CD8-positive, alpha-beta memory T cell (primary cell): Measurements from ENCODE around the gene HS3ST5. TPM values are rescaled to one million over a fixed set of nuclear protein-coding genes. Genes with fewer than 3 reads are reported as not detected.

Experiments
- CTCF ChIA-PET: fragments of 350-600 bp; sonication (Branson Sonifier 250); formaldehyde crosslinking; loops from one replicate; lab custom pipeline; 2021; ENCODE audit warnings: antibody characterized with exemption; lab: Charles Lee
- POLR2A ChIA-PET: fragments of 350-600 bp; sonication (Branson Sonifier 250); formaldehyde crosslinking; loops from one replicate; lab custom pipeline; 2021; ENCODE audit warnings: antibody characterized with exemption; lab: Charles Lee
- DNase-seq, 5 donors: peaks; one replicate each; pipeline versions ENCODE4 v3.0.0 to v3.0.0-alpha.2; 2020 to 2022; ENCODE audit warnings: mixed read lengths in 1 of 5
- H3K27ac ChIP-seq: one replicate; pipeline ENCODE4 v1.7.0; 2013; ENCODE audit warnings: low read depth, mild to moderate bottlenecking, low read length, moderate library complexity
- H3K27me3 ChIP-seq: 2 replicates; pipeline ENCODE4 v1.7.0; 2013; ENCODE audit warnings: low read length, mild to moderate bottlenecking; ENCODE audit not compliant: insufficient read depth, poor library complexity, severe bottlenecking
- H3K36me3 ChIP-seq: 2 replicates; pipeline ENCODE4 v1.7.0; 2013; ENCODE audit warnings: mild to moderate bottlenecking, low read length, moderate library complexity; ENCODE audit not compliant: insufficient read depth
- H3K4me1 ChIP-seq: 2 replicates; pipeline ENCODE4 v1.7.0; 2013; ENCODE audit warnings: mild to moderate bottlenecking, low read length, moderate library complexity; ENCODE audit not compliant: insufficient read depth
- H3K4me3 ChIP-seq: 2 replicates; pipeline ENCODE4 v1.7.0; 2013; ENCODE audit warnings: mild to moderate bottlenecking, low read length
- H3K9me3 ChIP-seq: 2 replicates; pipeline ENCODE4 v1.7.0; 2013; ENCODE audit warnings: mild to moderate bottlenecking, low read length
- H3K27ac Mint-ChIP-seq, 8 donors: one replicate each; pipeline ENCODE4 v1.8.0; 2020 to 2021; ENCODE audit warnings: mixed read lengths in 8 of 8, mild to moderate bottlenecking in 6 of 8, inconsistent platforms in 3 of 8, moderate library complexity in 3 of 8
- H3K27me3 Mint-ChIP-seq, 2 donors: one replicate each; pipeline ENCODE4 v1.8.0; 2020 to 2021; ENCODE audit warnings: mixed read lengths in 2 of 2, mild to moderate bottlenecking in 1 of 2, moderate library complexity in 1 of 2
- H3K36me3 Mint-ChIP-seq, 3 donors: one replicate each; pipeline ENCODE4 v1.8.0; 2020 to 2021; ENCODE audit warnings: mixed read lengths in 3 of 3, inconsistent platforms in 1 of 3, mild to moderate bottlenecking in 1 of 3
- H3K4me1 Mint-ChIP-seq, 3 donors: one replicate each; pipeline ENCODE4 v1.8.0; 2020 to 2021; ENCODE audit warnings: mixed read lengths in 3 of 3, inconsistent platforms in 1 of 3, mild to moderate bottlenecking in 1 of 3
- H3K4me3 Mint-ChIP-seq, 7 donors: one replicate each; pipeline ENCODE4 v1.8.0; 2020 to 2021; ENCODE audit warnings: mixed read lengths in 7 of 7, mild to moderate bottlenecking in 6 of 7, moderate library complexity in 4 of 7, inconsistent platforms in 2 of 7
- H3K9me3 Mint-ChIP-seq, 5 donors: one replicate each; pipeline ENCODE4 v1.8.0; 2020 to 2022; ENCODE audit warnings: mixed read lengths in 5 of 5, mild to moderate bottlenecking in 3 of 5, moderate library complexity in 2 of 5, inconsistent platforms in 1 of 5
- polyA plus RNA-seq: library from polyadenylated mRNA; unstranded; fragments of 300-500 nt; fragmentation: Illumina TruSeq; gene quantifications from one replicate; pipeline ENCODE4 v1.2.3, GENCODE V29; 2021
- total RNA-seq, 2 experiments: library from RNA; stranded (reverse); gene quantifications; one replicate each; pipeline ENCODE4 v1.2.3, GENCODE V29; 2021

The HS3ST5 gene
- total and polyA plus RNA-seq, 3 experiments from 2014 or later = not detected

- H3K36me3 Mint-ChIP-seq = no peaks in the 10 kb centered on the region
- H3K4me1 ChIP-seq = no peaks in the 10 kb centered on the region
- H3K27me3 Mint-ChIP-seq = no peaks in the 10 kb centered on the region
- H3K27ac ChIP-seq = no peak overlapping the region
- H3K27ac Mint-ChIP-seq = no peak overlapping the region
- H3K9me3 ChIP-seq = no peaks in the 10 kb centered on the region
- no peak for DNase-seq
- peaks cover 0 to 2% (median 0%) of the 10 kb centered on the region in 5 donors for H3K9me3 Mint-ChIP-seq
- POLR2A ChIA-PET = no interaction called here
- no peak overlapping the region for H3K4me3 Mint-ChIP-seq
- CTCF ChIA-PET = no interaction called here
- H3K27me3 ChIP-seq = no peaks in the 10 kb centered on the region
- H3K4me3 ChIP-seq = no peak overlapping the region
- H3K36me3 ChIP-seq = no peaks in the 10 kb centered on the region
- H3K4me1 Mint-ChIP-seq = no peaks in the 10 kb centered on the region
Observed at GRCh38 chr6:114172576-114173260, 170.1 kb downstream of the HS3ST5 start.

GRCh38 chr6:114171473-114171872, 171.3 kb downstream of the HS3ST5 start:
- H3K4me3 ChIP-seq = no peak overlapping the region
- no peaks in the 10 kb centered on the region for H3K36me3 ChIP-seq
- H3K4me1 Mint-ChIP-seq = no peaks in the 10 kb centered on the region
- H3K27me3 ChIP-seq = no peaks in the 10 kb centered on the region
- H3K27ac ChIP-seq = no peak overlapping the region
- no peak overlapping the region for H3K4me3 Mint-ChIP-seq
- H3K4me1 ChIP-seq = no peaks in the 10 kb centered on the region
- H3K9me3 Mint-ChIP-seq = peaks cover 0 to 2% (median 0%) of the 10 kb centered on the region in 5 donors
- H3K27ac Mint-ChIP-seq = no peak overlapping the region
- DNase-seq = no peak
- no peaks in the 10 kb centered on the region for H3K27me3 Mint-ChIP-seq
- ChIA-PET POLR2A (no interaction called here), CTCF (no interaction called here)
- H3K9me3 ChIP-seq = no peaks in the 10 kb centered on the region
- no peaks in the 10 kb centered on the region for H3K36me3 Mint-ChIP-seq

GRCh38 chr6:114170958-114171387, 171.8 kb downstream of the HS3ST5 start:
- POLR2A ChIA-PET = no interaction called here
- Mint-ChIP-seq H3K36me3 (no peaks in the 10 kb centered on the region), H3K27me3 (no peaks in the 10 kb centered on the region), H3K4me3 (no peak overlapping the region), H3K4me1 (no peaks in the 10 kb centered on the region), H3K27ac (no peak overlapping the region), H3K9me3 (peaks cover 0 to 2% (median 0%) of the 10 kb centered on the region in 5 donors)
- Histone ChIP-seq H3K27me3 (no peaks in the 10 kb centered on the region), H3K4me1 (no peaks in the 10 kb centered on the region), H3K36me3 (no peaks in the 10 kb centered on the region), H3K4me3 (no peak overlapping the region), H3K9me3 (no peaks in the 10 kb centered on the region), H3K27ac (no peak overlapping the region)
- no peak for DNase-seq
- CTCF ChIA-PET = no interaction called here

GRCh38 chr6:114170372-114170771, 172.5 kb downstream of the HS3ST5 start:
- H3K36me3 ChIP-seq = no peaks in the 10 kb centered on the region

GRCh38 chr6:114169763-114170162, 173.1 kb downstream of the HS3ST5 start:
- no peak overlapping the region for H3K4me3 ChIP-seq
- H3K27ac ChIP-seq = no peak overlapping the region
- no peaks in the 10 kb centered on the region for H3K4me1 Mint-ChIP-seq
- no peak for DNase-seq
- H3K9me3 ChIP-seq = no peaks in the 10 kb centered on the region
- H3K27ac Mint-ChIP-seq = no peak overlapping the region
- H3K4me3 Mint-ChIP-seq = no peak overlapping the region
- H3K4me1 ChIP-seq = no peaks in the 10 kb centered on the region
- no peaks in the 10 kb centered on the region for H3K27me3 ChIP-seq
- no peaks in the 10 kb centered on the region for H3K36me3 ChIP-seq
- H3K36me3 Mint-ChIP-seq = no peaks in the 10 kb centered on the region
- CTCF ChIA-PET = no interaction called here
- no peaks in the 10 kb centered on the region for H3K27me3 Mint-ChIP-seq
- POLR2A ChIA-PET = no interaction called here
- H3K9me3 Mint-ChIP-seq = peaks cover 0 to 2% (median 0%) of the 10 kb centered on the region in 5 donors

More at GRCh38 chr6:114170372-114170771, 172.5 kb downstream of the HS3ST5 start:
- POLR2A ChIA-PET = no interaction called here
- H3K36me3 Mint-ChIP-seq = no peaks in the 10 kb centered on the region
- Histone ChIP-seq H3K4me1 (no peaks in the 10 kb centered on the region), H3K27me3 (no peaks in the 10 kb centered on the region), H3K27ac (no peak overlapping the region), H3K4me3 (no peak overlapping the region), H3K9me3 (no peaks in the 10 kb centered on the region)
- no peak overlapping the region for H3K27ac Mint-ChIP-seq
- H3K27me3 Mint-ChIP-seq = no peaks in the 10 kb centered on the region
- peaks cover 0 to 2% (median 0%) of the 10 kb centered on the region in 5 donors for H3K9me3 Mint-ChIP-seq
- CTCF ChIA-PET = no interaction called here
- no peak overlapping the region for H3K4me3 Mint-ChIP-seq
- no peaks in the 10 kb centered on the region for H3K4me1 Mint-ChIP-seq
- no peak for DNase-seq

- H3K36me3 Mint-ChIP-seq = no peaks in the 10 kb centered on the region
- POLR2A ChIA-PET = no interaction called here
- H3K4me3 Mint-ChIP-seq = no peak overlapping the region
- CTCF ChIA-PET = no interaction called here
- no peaks in the 10 kb centered on the region for H3K27me3 Mint-ChIP-seq
- H3K9me3 Mint-ChIP-seq = no peaks in the 10 kb centered on the region
- no peaks in the 10 kb centered on the region for H3K9me3 ChIP-seq
- no peaks in the 10 kb centered on the region for H3K4me1 ChIP-seq
- no peaks in the 10 kb centered on the region for H3K4me1 Mint-ChIP-seq
- no peaks in the 10 kb centered on the region for H3K27me3 ChIP-seq
- DNase-seq = no peak
- H3K36me3 ChIP-seq = no peaks in the 10 kb centered on the region
- H3K27ac ChIP-seq = no peak overlapping the region
- no peak overlapping the region for H3K27ac Mint-ChIP-seq
- no peak overlapping the region for H3K4me3 ChIP-seq
Observed at GRCh38 chr6:114167583-114168576, 174.9 kb downstream of the HS3ST5 start.

- Histone ChIP-seq H3K9me3 (no peaks in the 10 kb centered on the region), H3K4me3 (no peak overlapping the region), H3K27me3 (no peaks in the 10 kb centered on the region), H3K27ac (no peak overlapping the region), H3K36me3 (no peaks in the 10 kb centered on the region), H3K4me1 (no peaks in the 10 kb centered on the region)
- H3K9me3 Mint-ChIP-seq = no peaks in the 10 kb centered on the region
- H3K27me3 Mint-ChIP-seq = no peaks in the 10 kb centered on the region
- no peak overlapping the region for H3K27ac Mint-ChIP-seq
- no peak overlapping the region for H3K4me3 Mint-ChIP-seq
- CTCF ChIA-PET = no interaction called here
- H3K36me3 Mint-ChIP-seq = no peaks in the 10 kb centered on the region
- no peak for DNase-seq
- no peaks in the 10 kb centered on the region for H3K4me1 Mint-ChIP-seq
- POLR2A ChIA-PET = no interaction called here
Observed at GRCh38 chr6:114164207-114164606, 178.6 kb downstream of the HS3ST5 start.

- Histone ChIP-seq H3K9me3 (no peaks in the 10 kb centered on the region), H3K27ac (no peak overlapping the region), H3K27me3 (no peaks in the 10 kb centered on the region), H3K4me1 (no peaks in the 10 kb centered on the region), H3K4me3 (no peak overlapping the region), H3K36me3 (no peaks in the 10 kb centered on the region)
- ChIA-PET POLR2A (no interaction called here), CTCF (no interaction called here)
- no peaks in the 10 kb centered on the region for H3K4me1 Mint-ChIP-seq
- H3K9me3 Mint-ChIP-seq = no peaks in the 10 kb centered on the region
- H3K27me3 Mint-ChIP-seq = no peaks in the 10 kb centered on the region
- no peak overlapping the region for H3K27ac Mint-ChIP-seq
- H3K36me3 Mint-ChIP-seq = no peaks in the 10 kb centered on the region
- DNase-seq = no peak
- H3K4me3 Mint-ChIP-seq = no peak overlapping the region
Observed at GRCh38 chr6:114162691-114163347, 180.0 kb downstream of the HS3ST5 start.
